Activated naive CD4-positive, alpha-beta T cell treated with anti-CD3 and anti-CD28 coated beads, Interleukin-2, amount 50 U/mL, for 16 hours (primary cell): ENCODE measurements around the gene GALNT3.

Experiments used
- DNase-seq: peaks from one replicate; pipeline ENCODE4 v3.0.0-alpha.2; 2020

GALNT3 gene

GRCh38 chr2:165793779-165794535, at the start of gene GALNT3:
Gene GALNT3 (minus strand): TSS chr2:165794247. CDS start chr2:165770700, 23,547 bp downstream.
- DNase-seq, result peak; percentile 26

GRCh38 chr2:165843351-165843750, 49.3 kb upstream of the GALNT3 start:
- DNase-seq, result no peak

GRCh38 chr2:165840333-165840958, 46.4 kb upstream of the GALNT3 start:
- DNase-seq, result no peak

GRCh38 chr2:165839610-165840009, 45.6 kb upstream of the GALNT3 start:
- no peak for DNase-seq

GRCh38 chr2:165837122-165837521, 43.1 kb upstream of the GALNT3 start:
- DNase-seq, result no peak

GRCh38 chr2:165835363-165835762, 41.3 kb upstream of the GALNT3 start:
- no peak for DNase-seq

GRCh38 chr2:165833156-165833555, 39.1 kb upstream of the GALNT3 start:
- no peak for DNase-seq

GRCh38 chr2:165827921-165828276, 33.9 kb upstream of the GALNT3 start:
- DNase-seq, result no peak

- DNase-seq, result no peak
Observed at GRCh38 chr2:165827016-165827920, 33.2 kb upstream of the GALNT3 start.

GRCh38 chr2:165825041-165825440, 31.0 kb upstream of the GALNT3 start:
- DNase-seq, result no peak

- no peak for DNase-seq
Observed at GRCh38 chr2:165820296-165820695, 26.2 kb upstream of the GALNT3 start.

- no peak for DNase-seq
Observed at GRCh38 chr2:165818920-165819319, 24.9 kb upstream of the GALNT3 start.

GRCh38 chr2:165815299-165816141, 21.5 kb upstream of the GALNT3 start:
- DNase-seq, result no peak

- no peak for DNase-seq
Observed at GRCh38 chr2:165814473-165814872, 20.4 kb upstream of the GALNT3 start.

- DNase-seq, result no peak
Observed at GRCh38 chr2:165811592-165812370, 17.7 kb upstream of the GALNT3 start.

- no peak for DNase-seq
Observed at GRCh38 chr2:165810418-165810817, 16.4 kb upstream of the GALNT3 start.

- no peak for DNase-seq
Observed at GRCh38 chr2:165804719-165805118, 10.7 kb upstream of the GALNT3 start.

- no peak for DNase-seq
Observed at GRCh38 chr2:165803123-165803760, 9.2 kb upstream of the GALNT3 start.

- no peak for DNase-seq
Observed at GRCh38 chr2:165801176-165801575, 7.1 kb upstream of the GALNT3 start.

GRCh38 chr2:165796819-165797530, 2.9 kb upstream of the GALNT3 start:
- no peak for DNase-seq

- DNase-seq, result no peak
Observed at GRCh38 chr2:165796129-165796528, 2.1 kb upstream of the GALNT3 start.
